GM21825 (cell line): ENCODE measurements around the gene NDUFA13.
A peak's percentile ranks its signal among the peaks of the same experiment; 100 is the strongest.

Source experiments
- ATAC-seq: cut with Tn5 transposase; IDR thresholded peaks from one replicate; pipeline ENCODE4 v1.9.1; 2021; ENCODE audit warnings: mild to moderate bottlenecking, moderate library complexity; ENCODE audit not compliant: unreplicated experiment

The NDUFA13 gene

GRCh38 chr19:19488875-19489690, 26.9 kb upstream of the NDUFA13 start:
- peak; percentile 49 for ATAC-seq

- no peak for ATAC-seq
Measured at GRCh38 chr19:19489804-19490204, 26.2 kb upstream of the NDUFA13 start.

GRCh38 chr19:19490214-19490968, 25.6 kb upstream of the NDUFA13 start:
- no peak for ATAC-seq

GRCh38 chr19:19491321-19492025, 24.6 kb upstream of the NDUFA13 start:
- ATAC-seq: no peak

- ATAC-seq: no peak
Measured at GRCh38 chr19:19492026-19492610, 23.9 kb upstream of the NDUFA13 start.

GRCh38 chr19:19493841-19494546, 22.0 kb upstream of the NDUFA13 start:
- no peak for ATAC-seq

GRCh38 chr19:19495614-19496603, 20.1 kb upstream of the NDUFA13 start:
- ATAC-seq: no peak

- no peak for ATAC-seq
Measured at GRCh38 chr19:19498255-19498991, 17.6 kb upstream of the NDUFA13 start.

GRCh38 chr19:19499272-19499995, 16.6 kb upstream of the NDUFA13 start:
- no peak for ATAC-seq

- no peak for ATAC-seq
Measured at GRCh38 chr19:19500975-19501644, 14.9 kb upstream of the NDUFA13 start.

- ATAC-seq: no peak
Measured at GRCh38 chr19:19501798-19502197, 14.2 kb upstream of the NDUFA13 start.

- ATAC-seq: no peak
Measured at GRCh38 chr19:19502281-19502680, 13.7 kb upstream of the NDUFA13 start.

GRCh38 chr19:19502808-19503602, 13.0 kb upstream of the NDUFA13 start:
- no peak for ATAC-seq

- no peak for ATAC-seq
Measured at GRCh38 chr19:19504754-19505668, 11.0 kb upstream of the NDUFA13 start.

- no peak for ATAC-seq
Measured at GRCh38 chr19:19505669-19506326, 10.2 kb upstream of the NDUFA13 start.
